Hepatocyte (in vitro differentiated cells): ENCODE results near the gene MIA. TPM values are rescaled to one million over a fixed set of nuclear protein-coding genes. Genes with fewer than 3 reads are reported as not detected.

Source experiments
- DNase-seq: peaks from one replicate; pipeline ENCODE4 v3.0.0-alpha.2; 2016; ENCODE audit warnings: low spot score
- H2AFZ ChIP-seq: fragments of 200-600 bp; sonication (generic); 2 replicates; pipeline ENCODE4 v1.6.0; 2016; ENCODE audit warnings: antibody characterized with exemption, mild to moderate bottlenecking
- H3K27ac ChIP-seq: fragments of 200-600 bp; sonication (generic); 2 replicates; pipeline ENCODE4 v1.5.1; 2016; ENCODE audit warnings: mild to moderate bottlenecking
- H3K27me3 ChIP-seq: fragments of 200-600 bp; sonication (generic); 2 replicates; pipeline ENCODE4 v1.6.1; 2016
- H3K36me3 ChIP-seq: fragments of 200-600 bp; sonication (generic); replicated peaks from 2 replicates; pipeline ENCODE4 v1.5.1; 2016; ENCODE audit warnings: low read depth; ENCODE audit not compliant: insufficient read depth
- H3K4me1 ChIP-seq: fragments of 200-600 bp; sonication (generic); 2 replicates; pipeline ENCODE4 v1.5.1; 2016; ENCODE audit warnings: mild to moderate bottlenecking, moderate library complexity; ENCODE audit not compliant: insufficient read depth
- H3K4me2 ChIP-seq: fragments of 200-600 bp; sonication (generic); 2 replicates; pipeline ENCODE4 v1.6.0; 2016
- H3K4me3 ChIP-seq: fragments of 200-600 bp; sonication (generic); 2 replicates; pipeline ENCODE4 v1.5.1; 2016; ENCODE audit warnings: mild to moderate bottlenecking
- H3K79me2 ChIP-seq: fragments of 200-600 bp; sonication (generic); 2 replicates; pipeline ENCODE4 v1.6.0; 2017; ENCODE audit warnings: mild to moderate bottlenecking
- H3K9me2 ChIP-seq: fragments of 200-600 bp; sonication (generic); replicated peaks from 2 replicates; pipeline ENCODE4 v1.6.0; 2017; ENCODE audit warnings: mild to moderate bottlenecking; ENCODE audit not compliant: insufficient read depth
- H3K9me3 ChIP-seq: fragments of 200-600 bp; sonication (generic); 2 replicates; pipeline ENCODE4 v1.5.1; 2016; ENCODE audit warnings: low read depth, mild to moderate bottlenecking
- H4K20me1 ChIP-seq: fragments of 200-600 bp; sonication (generic); 2 replicates; pipeline ENCODE4 v1.6.0; 2016; ENCODE audit warnings: mild to moderate bottlenecking; ENCODE audit not compliant: insufficient read depth, poor library complexity, severe bottlenecking
- CTCF ChIP-seq: fragments of 200-600 bp; sonication (generic); IDR thresholded peaks from 2 replicates; pipeline ENCODE4 v1.5.1; 2016; ENCODE audit warnings: antibody characterized with exemption, mild to moderate bottlenecking; ENCODE audit not compliant: poor library complexity
- EZH2 ChIP-seq: fragments of 200-600 bp; sonication (generic); IDR thresholded peaks from 2 replicates; pipeline ENCODE4 v1.6.1; 2016; ENCODE audit warnings: antibody characterized with exemption, mild to moderate bottlenecking, borderline replicate concordance
- EZH2phosphoT487 ChIP-seq: fragments of 200-600 bp; sonication (generic); IDR thresholded peaks from one replicate; pipeline ENCODE4 v1.6.1; 2018; ENCODE audit warnings: antibody characterized with exemption, mild to moderate bottlenecking, low read depth, moderate library complexity; ENCODE audit not compliant: unreplicated experiment, severe bottlenecking
- WGBS: methylation state at CpG from one replicate; pipeline ENCODE4 v1.1.6; 2016; ENCODE audit warnings: low lambda C conversion rate; ENCODE audit errors: missing lambda C conversion rate; 5-methylcytosine and 5-hydroxymethylcytosine counted together
- polyA plus RNA-seq: library from polyadenylated mRNA; unstranded; fragments of >200 nt; fragmentation: Nextera tagmentation; extraction: Ambion mirVana; gene quantifications from 2 replicates; pipeline ENCODE4 v1.2.1, GENCODE V29; 2016
- total RNA-seq: library from RNA; depleted of rRNA; stranded (reverse); fragments of >200 nt; gene quantifications from 2 replicates; pipeline ENCODE4 v1.2.3, GENCODE V29; 2014

The MIA gene
- total and polyA plus RNA-seq, 2 experiments from 2014 or later = 0.86 TPM; not detected in 1

GRCh38 chr19:40741527-40742390 is 33.6 kb upstream of the MIA start:
- Histone ChIP-seq H3K4me1 (peaks cover 10% of the 10 kb centered on the region), H3K27me3 (no peaks in the 10 kb centered on the region), H3K4me3 (no peak overlapping the region), H3K4me2 (no peak overlapping the region), H4K20me1 (no peaks in the 10 kb centered on the region), H3K27ac (peak overlapping the region; percentile 68), H3K36me3 (no peaks in the 10 kb centered on the region), H2AFZ (no peak overlapping the region), H3K9me3 (no peaks in the 10 kb centered on the region), H3K79me2 (no peaks in the 10 kb centered on the region), H3K9me2 (no peaks in the 10 kb centered on the region)
- TF ChIP-seq EZH2 = no peak
- no peak for TF ChIP-seq EZH2phosphoT487
- no peak for TF ChIP-seq CTCF
- no peak for DNase-seq
- 84% methylated on average over 10 of the region's 10 CpGs for WGBS

- no peaks in the 10 kb centered on the region for H4K20me1 ChIP-seq
- peaks cover 10% of the 10 kb centered on the region for H3K4me1 ChIP-seq
- no peak overlapping the region for H3K4me3 ChIP-seq
- 94% methylated on average over 17 of the region's 17 CpGs for WGBS
- H3K9me2 ChIP-seq = no peaks in the 10 kb centered on the region
- no peak for DNase-seq
- no peaks in the 10 kb centered on the region for H3K36me3 ChIP-seq
- H3K27me3 ChIP-seq = no peaks in the 10 kb centered on the region
- H3K9me3 ChIP-seq = no peaks in the 10 kb centered on the region
- TF ChIP-seq CTCF = no peak
- no peak for TF ChIP-seq EZH2phosphoT487
- no peak for TF ChIP-seq EZH2
- H2AFZ ChIP-seq = no peak overlapping the region
- no peaks in the 10 kb centered on the region for H3K79me2 ChIP-seq
- no peak overlapping the region for H3K27ac ChIP-seq
- H3K4me2 ChIP-seq = no peak overlapping the region
Measured at GRCh38 chr19:40742477-40742876, 32.8 kb upstream of the MIA start.

- Histone ChIP-seq H3K9me3 (no peaks in the 10 kb centered on the region), H2AFZ (no peak overlapping the region), H3K79me2 (no peaks in the 10 kb centered on the region), H3K36me3 (no peaks in the 10 kb centered on the region), H3K4me2 (no peak overlapping the region), H4K20me1 (no peaks in the 10 kb centered on the region), H3K9me2 (no peaks in the 10 kb centered on the region), H3K27me3 (no peaks in the 10 kb centered on the region), H3K27ac (no peak overlapping the region), H3K4me3 (no peak overlapping the region), H3K4me1 (peaks cover 10% of the 10 kb centered on the region)
- 95% methylated on average over 12 of the region's 12 CpGs for WGBS
- DNase-seq = no peak
- TF ChIP-seq EZH2phosphoT487 (no peak), CTCF (no peak), EZH2 (no peak)
Measured at GRCh38 chr19:40742886-40743285, 32.4 kb upstream of the MIA start.
